Neural cell (in vitro differentiated cells): ENCODE data around the gene CENPO. TPM values are rescaled to one million over a fixed set of nuclear protein-coding genes. Genes with fewer than 3 reads are reported as not detected.

Experiments
- H2AFZ ChIP-seq: fragments of 200-600, 300-800 bp; sonication (generic), shearing (Covaris generic); 2 replicates; pipeline ENCODE4 v1.6.0; 2014; ENCODE audit warnings: low read depth, mild to moderate bottlenecking, antibody characterized with exemption, low read length, moderate library complexity
- H3F3A ChIP-seq: fragments of 200-600 bp; shearing (Covaris generic); 2 replicates; pipeline ENCODE4 v1.6.1; 2016; ENCODE audit warnings: mild to moderate bottlenecking, moderate library complexity, mixed read lengths, antibody characterized with exemption, low read length; ENCODE audit not compliant: insufficient read depth, poor library complexity, severe bottlenecking
- H3K27ac ChIP-seq: fragments of 200-600, 300-800 bp; sonication (generic), shearing (Covaris generic); 2 replicates; pipeline ENCODE4 v1.5.1; 2014; ENCODE audit warnings: mild to moderate bottlenecking, low read length, moderate library complexity
- H3K27me3 ChIP-seq: fragments of 300-800, 200-600 bp; sonication (generic), shearing (Covaris generic); 2 replicates; pipeline ENCODE4 v1.6.0; 2014; ENCODE audit warnings: mild to moderate bottlenecking, low read depth, low read length, moderate library complexity; ENCODE audit not compliant: insufficient read depth
- H3K36me3 ChIP-seq: fragments of 300-800, 200-600 bp; sonication (generic), shearing (Covaris generic); 2 replicates; pipeline ENCODE4 v1.5.1; 2014; ENCODE audit warnings: mild to moderate bottlenecking, antibody characterized with exemption, low read length, moderate library complexity; ENCODE audit not compliant: insufficient read depth
- H3K4me2 ChIP-seq: fragments of 300-800, 200-600 bp; sonication (generic), shearing (Covaris generic); 2 replicates; pipeline ENCODE4 v1.6.0; 2014; ENCODE audit warnings: mild to moderate bottlenecking, low read length
- H3K4me3 ChIP-seq: fragments of 300-800, 200-600 bp; sonication (generic), shearing (Covaris generic); 2 replicates; pipeline ENCODE4 v1.5.1; 2014; ENCODE audit warnings: mild to moderate bottlenecking, low read length, moderate library complexity
- H3K79me2 ChIP-seq: fragments of 200-600 bp; shearing (Covaris generic); replicated peaks from 2 replicates; pipeline ENCODE4 v1.6.0; 2014; ENCODE audit warnings: mild to moderate bottlenecking, low read length, moderate library complexity; ENCODE audit not compliant: insufficient read depth
- H3K9ac ChIP-seq: fragments of 300-800, 200-600 bp; sonication (generic), shearing (Covaris generic); 2 replicates; pipeline ENCODE4 v1.6.1; 2016; ENCODE audit warnings: mild to moderate bottlenecking, low read length, mixed read lengths
- H3K9me2 ChIP-seq: fragments of 200-600 bp; shearing (Covaris generic); 2 replicates; pipeline ENCODE4 v1.6.1; 2016; ENCODE audit warnings: mild to moderate bottlenecking, low read length, mixed read lengths; ENCODE audit not compliant: insufficient read depth
- H3K9me3 ChIP-seq: fragments of 200-600, 300-800 bp; sonication (generic), shearing (Covaris generic); 2 replicates; pipeline ENCODE4 v1.6.1; 2016; ENCODE audit warnings: mild to moderate bottlenecking, mixed run types, low read length, moderate library complexity, mixed read lengths
- H4K20me1 ChIP-seq: fragments of 200-600 bp; shearing (Covaris generic); 2 replicates; pipeline ENCODE4 v1.6.1; 2016; ENCODE audit warnings: mild to moderate bottlenecking, mixed run types; ENCODE audit not compliant: insufficient read depth
- EP300 ChIP-seq: fragments of 450-650 bp; conservative IDR thresholded peaks from 2 replicates; pipeline ENCODE4 v1.6.1; 2014; ENCODE audit warnings: antibody characterized with exemption, mild to moderate bottlenecking, moderate library complexity; ENCODE audit not compliant: poor library complexity, severe bottlenecking
- EZH2 ChIP-seq: fragments of 200-600, 300-800 bp; shearing (Covaris generic), sonication (generic); IDR thresholded peaks from 2 replicates; pipeline ENCODE4 v1.6.1; 2014; ENCODE audit warnings: antibody characterized with exemption, low read length, borderline replicate concordance, mild to moderate bottlenecking; ENCODE audit not compliant: insufficient read depth, poor library complexity, severe bottlenecking
- MXI1 ChIP-seq: fragments of 450-650 bp; conservative IDR thresholded peaks from 2 replicates; pipeline ENCODE4 v1.6.1; 2014; ENCODE audit warnings: antibody characterized with exemption, mild to moderate bottlenecking; ENCODE audit not compliant: poor library complexity, severe bottlenecking
- POLR2AphosphoS5 ChIP-seq: IDR thresholded peaks from 2 replicates; pipeline ENCODE4 v1.6.1; 2012
- RAD21 ChIP-seq: fragments of 450-650 bp; conservative IDR thresholded peaks from 2 replicates; pipeline ENCODE4 v1.6.1; 2014; ENCODE audit warnings: antibody characterized with exemption, mild to moderate bottlenecking, moderate library complexity
- SMC3 ChIP-seq: fragments of 450-650 bp; conservative IDR thresholded peaks from 2 replicates; pipeline ENCODE4 v1.6.1; 2014; ENCODE audit warnings: antibody characterized with exemption, mild to moderate bottlenecking, moderate library complexity; ENCODE audit not compliant: poor library complexity
- TAF1 ChIP-seq: IDR thresholded peaks from 2 replicates; pipeline ENCODE4 v1.6.1; 2012; ENCODE audit warnings: low read depth
- polyA plus RNA-seq: library from polyadenylated mRNA; depleted of rRNA; stranded (reverse); fragments of >200 nt; gene quantifications from 2 replicates; pipeline ENCODE4 v1.2.3, GENCODE V29; 2014
- TF ChIP-seq, protein P1 (sequence below): IDR thresholded peaks from 2 replicates; pipeline ENCODE4 v1.6.1; 2012; ENCODE audit warnings: borderline replicate concordance
- TF ChIP-seq, protein P2 (sequence below): fragments of 450-650 bp; IDR thresholded peaks from 2 replicates; pipeline ENCODE4 v1.5.1; 2014; ENCODE audit warnings: antibody characterized with exemption, mild to moderate bottlenecking, moderate library complexity; ENCODE audit not compliant: poor library complexity, severe bottlenecking

CENPO gene
- polyA plus RNA-seq, 1 donor from 2014 or later, result 4.4 TPM

DNA sequence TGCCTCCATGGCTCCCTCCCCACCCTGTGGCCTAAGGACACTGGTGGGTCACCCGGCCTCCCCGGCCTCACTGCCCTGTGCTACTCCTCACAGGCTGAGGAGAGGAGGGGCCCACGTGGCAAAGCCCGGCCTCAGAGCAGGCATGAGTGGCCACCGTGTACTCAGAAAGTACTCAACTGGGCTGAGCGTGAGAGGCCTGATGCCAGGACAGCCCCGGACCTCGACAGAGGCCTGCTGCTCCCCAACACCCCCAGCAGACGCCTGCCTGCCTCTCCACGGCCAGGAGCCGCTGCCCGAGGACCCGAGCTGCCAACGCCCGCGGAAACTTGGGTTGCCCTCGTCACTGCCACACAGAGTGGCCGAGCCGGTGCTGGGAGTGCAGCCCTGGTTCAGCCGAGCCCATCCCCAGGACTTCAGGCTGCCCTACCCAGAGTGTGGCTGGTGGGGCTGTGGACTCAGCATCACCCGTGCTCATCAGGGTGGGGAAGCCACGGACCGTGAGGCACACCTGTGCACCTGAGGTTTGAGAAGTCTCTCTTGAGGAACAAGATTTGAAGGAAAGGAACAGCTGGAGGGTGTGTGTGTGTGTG, 59.3 kb downstream of the CENPO start:
- Histone ChIP-seq H3K27me3 (no peaks in the 10 kb centered on the region), H3K9ac (no peak overlapping the region), H3K79me2 (no peaks in the 10 kb centered on the region), H3F3A (no peaks in the 10 kb centered on the region), H3K27ac (no peak overlapping the region), H3K9me2 (no peaks in the 10 kb centered on the region), H4K20me1 (no peaks in the 10 kb centered on the region), H3K4me3 (no peak overlapping the region), H3K4me2 (no peak overlapping the region), H2AFZ (no peak overlapping the region), H3K9me3 (no peaks in the 10 kb centered on the region), H3K36me3 (no peaks in the 10 kb centered on the region)
- TF ChIP-seq SMC3, result no peak
- TF ChIP-seq, protein P1, sequence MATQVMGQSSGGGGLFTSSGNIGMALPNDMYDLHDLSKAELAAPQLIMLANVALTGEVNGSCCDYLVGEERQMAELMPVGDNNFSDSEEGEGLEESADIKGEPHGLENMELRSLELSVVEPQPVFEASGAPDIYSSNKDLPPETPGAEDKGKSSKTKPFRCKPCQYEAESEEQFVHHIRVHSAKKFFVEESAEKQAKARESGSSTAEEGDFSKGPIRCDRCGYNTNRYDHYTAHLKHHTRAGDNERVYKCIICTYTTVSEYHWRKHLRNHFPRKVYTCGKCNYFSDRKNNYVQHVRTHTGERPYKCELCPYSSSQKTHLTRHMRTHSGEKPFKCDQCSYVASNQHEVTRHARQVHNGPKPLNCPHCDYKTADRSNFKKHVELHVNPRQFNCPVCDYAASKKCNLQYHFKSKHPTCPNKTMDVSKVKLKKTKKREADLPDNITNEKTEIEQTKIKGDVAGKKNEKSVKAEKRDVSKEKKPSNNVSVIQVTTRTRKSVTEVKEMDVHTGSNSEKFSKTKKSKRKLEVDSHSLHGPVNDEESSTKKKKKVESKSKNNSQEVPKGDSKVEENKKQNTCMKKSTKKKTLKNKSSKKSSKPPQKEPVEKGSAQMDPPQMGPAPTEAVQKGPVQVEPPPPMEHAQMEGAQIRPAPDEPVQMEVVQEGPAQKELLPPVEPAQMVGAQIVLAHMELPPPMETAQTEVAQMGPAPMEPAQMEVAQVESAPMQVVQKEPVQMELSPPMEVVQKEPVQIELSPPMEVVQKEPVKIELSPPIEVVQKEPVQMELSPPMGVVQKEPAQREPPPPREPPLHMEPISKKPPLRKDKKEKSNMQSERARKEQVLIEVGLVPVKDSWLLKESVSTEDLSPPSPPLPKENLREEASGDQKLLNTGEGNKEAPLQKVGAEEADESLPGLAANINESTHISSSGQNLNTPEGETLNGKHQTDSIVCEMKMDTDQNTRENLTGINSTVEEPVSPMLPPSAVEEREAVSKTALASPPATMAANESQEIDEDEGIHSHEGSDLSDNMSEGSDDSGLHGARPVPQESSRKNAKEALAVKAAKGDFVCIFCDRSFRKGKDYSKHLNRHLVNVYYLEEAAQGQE, result no peak
- TF ChIP-seq, protein P2, sequence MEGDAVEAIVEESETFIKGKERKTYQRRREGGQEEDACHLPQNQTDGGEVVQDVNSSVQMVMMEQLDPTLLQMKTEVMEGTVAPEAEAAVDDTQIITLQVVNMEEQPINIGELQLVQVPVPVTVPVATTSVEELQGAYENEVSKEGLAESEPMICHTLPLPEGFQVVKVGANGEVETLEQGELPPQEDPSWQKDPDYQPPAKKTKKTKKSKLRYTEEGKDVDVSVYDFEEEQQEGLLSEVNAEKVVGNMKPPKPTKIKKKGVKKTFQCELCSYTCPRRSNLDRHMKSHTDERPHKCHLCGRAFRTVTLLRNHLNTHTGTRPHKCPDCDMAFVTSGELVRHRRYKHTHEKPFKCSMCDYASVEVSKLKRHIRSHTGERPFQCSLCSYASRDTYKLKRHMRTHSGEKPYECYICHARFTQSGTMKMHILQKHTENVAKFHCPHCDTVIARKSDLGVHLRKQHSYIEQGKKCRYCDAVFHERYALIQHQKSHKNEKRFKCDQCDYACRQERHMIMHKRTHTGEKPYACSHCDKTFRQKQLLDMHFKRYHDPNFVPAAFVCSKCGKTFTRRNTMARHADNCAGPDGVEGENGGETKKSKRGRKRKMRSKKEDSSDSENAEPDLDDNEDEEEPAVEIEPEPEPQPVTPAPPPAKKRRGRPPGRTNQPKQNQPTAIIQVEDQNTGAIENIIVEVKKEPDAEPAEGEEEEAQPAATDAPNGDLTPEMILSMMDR, result no peak
- TF ChIP-seq EZH2, result no peak
- no peak for TF ChIP-seq EP300
- no peak for TF ChIP-seq RAD21
- no peak for TF ChIP-seq TAF1
- TF ChIP-seq POLR2AphosphoS5, result no peak
- TF ChIP-seq MXI1, result no peak

- Histone ChIP-seq H3K9me3 (no peaks in the 10 kb centered on the region), H3F3A (no peaks in the 10 kb centered on the region), H3K4me2 (no peak overlapping the region), H4K20me1 (no peaks in the 10 kb centered on the region), H3K9me2 (no peaks in the 10 kb centered on the region), H3K36me3 (no peaks in the 10 kb centered on the region), H3K27me3 (no peaks in the 10 kb centered on the region), H2AFZ (no peak overlapping the region), H3K9ac (no peak overlapping the region), H3K27ac (no peak overlapping the region), H3K4me3 (no peak overlapping the region), H3K79me2 (no peaks in the 10 kb centered on the region)
- TF ChIP-seq TAF1 (no peak), EZH2 (no peak), MXI1 (no peak)
Observed at GRCh38 chr2:24853046-24853445, 59.8 kb downstream of the CENPO start.
